Immature natural killer cell (primary cell): ENCODE measurements around the gene KLHL3. TPM values are rescaled to one million over a fixed set of nuclear protein-coding genes. Genes with fewer than 3 reads are reported as not detected.
"Not testable (repeated sequence)": the region's sequence is repeated elsewhere in the genome, so short reads cannot be mapped to it uniquely, and the experiment has no call there.

Source experiments
- DNase-seq, 3 donors: peaks; one replicate each; pipeline ENCODE4 v3.0.0; 2022; ENCODE audit warnings: mixed read lengths in 1 of 3
- H3K27ac Mint-ChIP-seq, 6 donors: one replicate each; pipeline ENCODE4 v1.8.0; 2020; ENCODE audit warnings: mixed read lengths in 6 of 6, mild to moderate bottlenecking in 5 of 6, inconsistent platforms in 4 of 6, moderate library complexity in 3 of 6
- H3K27me3 Mint-ChIP-seq, 3 donors: one replicate each; pipeline ENCODE4 v1.8.0; 2020 to 2021; ENCODE audit warnings: low read depth in 3 of 3, mild to moderate bottlenecking in 3 of 3, mixed read lengths in 3 of 3, moderate library complexity in 3 of 3, inconsistent platforms in 1 of 3
- H3K36me3 Mint-ChIP-seq, 3 donors: one replicate each; pipeline ENCODE4 v1.8.0; 2020; ENCODE audit warnings: mixed read lengths in 3 of 3, inconsistent platforms in 2 of 3, mild to moderate bottlenecking in 2 of 3
- H3K4me1 Mint-ChIP-seq, 2 donors: one replicate each; pipeline ENCODE4 v1.8.0; 2020; ENCODE audit warnings: inconsistent platforms in 2 of 2, mild to moderate bottlenecking in 2 of 2, mixed read lengths in 2 of 2, moderate library complexity in 1 of 2
- H3K4me3 Mint-ChIP-seq, 5 donors: one replicate each; pipeline ENCODE4 v1.8.0; 2020; ENCODE audit warnings: mild to moderate bottlenecking in 5 of 5, mixed read lengths in 5 of 5, inconsistent platforms in 3 of 5, moderate library complexity in 3 of 5
- H3K9me3 Mint-ChIP-seq, 6 donors: one replicate each; pipeline ENCODE4 v1.8.0; 2020; ENCODE audit warnings: mild to moderate bottlenecking in 6 of 6, mixed read lengths in 6 of 6, inconsistent platforms in 4 of 6, moderate library complexity in 3 of 6
- polyA plus RNA-seq, 3 donors: library from polyadenylated mRNA; unstranded; fragments of 300-500 nt; fragmentation: Illumina TruSeq; gene quantifications; one replicate each; pipeline ENCODE4 v1.2.3, GENCODE V29; 2021

Gene KLHL3
- polyA plus RNA-seq, 3 donors from 2014 or later: 1.2 to 3.4 TPM; not detected in 1

DNA sequence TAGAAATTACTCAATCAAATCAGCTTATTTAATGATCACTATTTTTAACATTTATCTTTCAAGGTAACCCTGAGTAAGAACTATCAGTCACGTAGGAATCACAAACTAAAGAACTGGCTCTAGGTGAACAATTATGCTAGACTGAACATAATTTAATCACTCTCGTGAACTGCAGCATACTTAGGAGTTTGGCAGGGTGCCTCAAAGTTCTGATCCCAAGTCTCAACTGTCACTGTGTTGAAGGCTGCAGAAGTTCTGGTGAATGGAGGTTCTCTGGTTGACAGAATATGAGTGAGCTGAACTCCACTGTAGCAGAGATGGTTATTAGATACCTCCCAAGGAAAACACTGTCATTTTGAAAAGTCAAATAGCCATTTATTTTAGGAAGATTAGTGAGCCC, 89.1 kb downstream of the KLHL3 start:
- H3K9me3 Mint-ChIP-seq: no peaks in the 10 kb centered on the region
- no peaks in the 10 kb centered on the region for H3K4me1 Mint-ChIP-seq
- no peak overlapping the region for H3K4me3 Mint-ChIP-seq
- no peak for DNase-seq
- H3K27ac Mint-ChIP-seq: no peak overlapping the region
- H3K36me3 Mint-ChIP-seq: peaks cover 0 to 18% (median 11%) of the 10 kb centered on the region in 3 donors
- peaks cover 0 to 3% (median 0%) of the 10 kb centered on the region in 3 donors for H3K27me3 Mint-ChIP-seq

DNA sequence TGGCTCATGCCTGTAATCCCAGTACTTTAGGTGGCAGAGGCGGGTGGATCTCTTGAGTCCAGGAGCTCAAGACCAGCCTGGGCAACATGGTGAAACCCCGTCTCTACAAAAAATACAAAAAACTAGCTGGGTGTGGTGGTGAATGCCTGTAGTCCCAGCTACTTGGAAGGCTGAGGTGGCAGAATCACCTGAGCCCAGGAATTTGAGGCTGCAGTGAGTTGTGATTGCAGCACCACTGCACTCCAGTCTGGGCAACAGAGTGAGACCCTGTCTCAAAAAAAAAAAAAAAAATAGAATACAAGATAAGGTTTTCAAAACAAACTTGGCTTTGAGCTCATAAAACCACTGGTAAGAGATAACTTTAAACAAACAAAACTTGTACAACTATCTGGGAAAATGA, 92.8 kb downstream of the KLHL3 start:
- DNase-seq, H3K36me3 Mint-ChIP-seq, H3K4me1 Mint-ChIP-seq, H3K9me3 Mint-ChIP-seq, H3K27me3 Mint-ChIP-seq, H3K27ac Mint-ChIP-seq, H3K4me3 Mint-ChIP-seq: not testable (repeated sequence)

DNA sequence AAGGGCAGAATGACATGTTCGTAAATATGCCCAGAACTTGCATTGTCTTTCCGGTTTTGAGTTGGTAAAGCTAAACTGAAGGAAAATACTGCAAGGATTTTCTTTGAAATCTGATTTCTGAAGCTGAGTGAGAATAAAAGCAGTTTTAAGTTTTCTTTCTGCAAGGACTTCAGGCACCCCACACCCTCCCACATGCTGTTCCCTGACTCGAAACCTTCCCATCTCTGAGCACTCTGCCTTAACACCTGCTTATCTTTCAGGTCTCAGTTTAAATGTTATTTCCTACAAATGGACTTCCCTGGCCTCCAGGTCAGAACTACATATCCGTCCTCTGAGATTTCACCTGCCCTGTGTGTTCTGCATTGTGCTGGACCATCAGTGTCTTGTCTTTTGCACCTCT, 93.8 kb downstream of the KLHL3 start:
- Mint-ChIP-seq H3K9me3 (no peaks in the 10 kb centered on the region), H3K36me3 (peaks cover 4 to 9% (median 6%) of the 10 kb centered on the region in 3 donors), H3K4me1 (no peaks in the 10 kb centered on the region), H3K27ac (no peak overlapping the region), H3K27me3 (peaks cover 0 to 2% (median 0%) of the 10 kb centered on the region in 3 donors), H3K4me3 (no peak overlapping the region)
- no peak for DNase-seq

DNA sequence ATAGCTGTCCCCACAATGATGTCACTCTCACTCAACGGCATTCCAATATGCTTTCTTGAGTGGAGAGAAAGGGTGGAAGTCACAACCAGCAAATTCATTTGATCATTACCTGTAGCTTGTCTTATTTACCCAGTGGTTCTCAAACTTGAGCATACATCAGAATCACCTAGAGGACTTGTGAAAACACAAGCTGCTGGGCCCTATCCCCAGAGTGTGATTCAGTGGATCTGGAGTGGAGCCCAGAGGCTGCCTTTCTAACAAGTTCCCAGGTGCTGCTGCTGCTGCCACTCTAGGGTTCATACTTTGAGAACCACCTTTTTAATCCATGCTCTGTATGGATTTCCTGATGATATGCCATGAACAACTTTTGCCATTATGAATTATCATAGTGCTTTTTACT, 94.7 kb downstream of the KLHL3 start:
- DNase-seq: no peak
- Mint-ChIP-seq H3K4me3 (no peak overlapping the region), H3K4me1 (no peaks in the 10 kb centered on the region), H3K27me3 (peaks cover 0 to 2% (median 0%) of the 10 kb centered on the region in 3 donors), H3K36me3 (peaks cover 4 to 14% (median 5%) of the 10 kb centered on the region in 3 donors), H3K27ac (peak overlapping the region in 1 of 6 donors; percentile 36), H3K9me3 (no peaks in the 10 kb centered on the region)

DNA sequence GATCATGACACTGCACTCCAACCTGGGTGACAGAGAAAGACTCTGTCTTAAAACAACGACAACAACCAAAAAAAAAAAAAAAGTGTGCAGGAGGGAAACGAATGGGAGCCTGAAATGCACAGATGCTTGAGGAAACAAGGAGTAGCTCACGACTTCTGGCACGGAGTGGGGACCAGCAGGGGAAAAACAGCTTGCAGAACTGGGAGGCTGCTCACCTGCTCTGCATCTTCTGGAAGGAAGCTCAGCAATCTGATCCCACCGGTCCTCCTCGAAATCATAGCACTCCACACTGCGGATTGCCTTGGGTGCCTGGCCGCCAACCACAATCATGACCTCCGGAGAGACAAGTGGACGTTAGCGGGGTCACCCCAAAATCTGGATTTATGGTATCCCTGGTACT, 96.2 kb downstream of the KLHL3 start:
- peaks cover 0 to 2% (median 0%) of the 10 kb centered on the region in 3 donors for H3K27me3 Mint-ChIP-seq
- no peaks in the 10 kb centered on the region for H3K9me3 Mint-ChIP-seq
- no peak overlapping the region for H3K27ac Mint-ChIP-seq
- peaks cover 0 to 10% (median 4%) of the 10 kb centered on the region in 3 donors for H3K36me3 Mint-ChIP-seq
- H3K4me1 Mint-ChIP-seq: no peaks in the 10 kb centered on the region
- no peak overlapping the region for H3K4me3 Mint-ChIP-seq
- no peak for DNase-seq

DNA sequence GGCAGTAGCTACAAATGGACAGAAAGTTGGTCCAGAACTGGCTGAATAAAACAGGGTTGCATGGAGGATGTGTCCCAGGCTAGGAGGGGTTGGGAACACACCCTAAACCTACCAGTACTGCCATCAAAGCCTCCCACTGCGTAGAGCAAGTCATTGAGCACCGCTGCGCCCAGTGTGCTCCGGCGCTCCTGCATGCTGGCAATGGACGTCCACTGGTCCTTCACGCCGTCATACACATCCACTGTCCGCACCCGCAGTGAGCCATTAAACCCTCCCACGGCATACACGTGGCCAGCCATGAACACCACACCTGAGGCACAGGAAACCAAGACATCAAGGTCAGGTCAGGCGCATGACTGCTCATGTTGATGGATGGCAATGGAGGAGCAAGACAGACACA, 97.0 kb downstream of the KLHL3 start:
- H3K4me1 Mint-ChIP-seq: no peaks in the 10 kb centered on the region
- DNase-seq: no peak
- H3K4me3 Mint-ChIP-seq: no peak overlapping the region
- no peaks in the 10 kb centered on the region for H3K9me3 Mint-ChIP-seq
- H3K36me3 Mint-ChIP-seq: peaks cover 0 to 10% (median 4%) of the 10 kb centered on the region in 3 donors
- peaks cover 0 to 2% (median 0%) of the 10 kb centered on the region in 3 donors for H3K27me3 Mint-ChIP-seq
- no peak overlapping the region for H3K27ac Mint-ChIP-seq

DNA sequence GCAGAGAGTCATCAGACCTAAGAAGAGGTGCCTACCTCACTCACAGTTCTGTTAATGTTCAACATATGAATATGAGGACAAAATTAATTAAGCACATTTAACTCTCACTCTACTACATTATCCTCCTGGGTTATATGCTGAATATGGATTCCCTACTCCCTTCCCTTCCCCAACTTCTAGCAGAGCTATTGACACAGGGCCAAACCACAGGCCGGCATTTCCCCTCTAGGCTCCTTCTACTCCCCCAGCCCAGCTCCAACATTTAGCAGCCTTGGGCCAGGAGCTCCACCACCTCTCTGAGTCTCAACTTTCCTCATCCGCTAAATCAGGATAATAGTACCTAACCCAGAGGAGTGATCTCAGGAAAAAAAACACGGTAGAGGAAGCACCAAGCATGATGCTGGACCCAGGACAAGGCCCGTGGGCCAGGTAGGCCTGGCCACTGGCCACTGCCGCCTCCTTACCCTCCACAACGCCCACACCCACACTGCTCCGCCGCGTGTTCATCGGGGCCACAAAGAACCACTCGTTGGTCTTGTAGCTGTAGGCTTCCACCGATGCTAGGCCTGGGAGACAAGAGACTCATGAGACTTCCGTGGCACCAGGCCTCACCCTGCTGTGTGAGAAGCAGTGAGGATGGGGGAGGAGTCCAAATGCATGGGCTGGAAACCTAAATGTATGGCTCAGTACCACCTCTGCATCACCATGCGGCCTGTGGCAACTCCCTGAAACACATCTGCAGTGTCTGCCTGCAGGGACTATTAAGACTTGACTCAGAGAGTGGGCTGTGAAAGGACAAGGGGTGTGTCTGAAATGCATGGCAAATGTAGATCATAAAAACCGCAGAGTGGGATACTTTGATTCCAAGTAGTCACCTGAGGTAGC, 98.8 kb downstream of the KLHL3 start:
- Mint-ChIP-seq H3K4me1 (no peaks in the 10 kb centered on the region), H3K27me3 (peaks cover 0 to 2% (median 0%) of the 10 kb centered on the region in 3 donors), H3K27ac (no peak overlapping the region), H3K4me3 (no peak overlapping the region), H3K9me3 (no peaks in the 10 kb centered on the region), H3K36me3 (peaks cover 4 to 10% (median 5%) of the 10 kb centered on the region in 3 donors)
- DNase-seq: no peak

DNA sequence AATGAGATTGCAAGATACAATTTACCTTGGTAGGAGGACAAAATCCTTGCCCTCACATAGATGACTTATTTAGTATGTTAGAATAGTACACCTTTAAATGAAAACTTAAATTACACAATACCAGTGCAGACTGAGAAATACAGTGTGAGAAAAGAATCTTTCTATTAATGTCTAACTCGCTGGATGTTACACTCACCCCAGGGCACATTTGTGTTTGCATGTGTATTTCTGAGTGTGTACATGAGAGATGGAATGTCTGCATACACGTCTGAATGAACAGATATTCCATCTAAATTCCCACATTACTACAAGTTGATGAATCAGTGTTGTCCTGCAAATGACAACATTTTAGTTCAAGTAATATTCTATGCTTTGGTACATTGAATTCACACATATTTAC, 99.8 kb downstream of the KLHL3 start:
- Mint-ChIP-seq H3K4me3 (no peak overlapping the region), H3K27ac (no peak overlapping the region), H3K27me3 (no peaks in the 10 kb centered on the region), H3K36me3 (peaks cover 4 to 10% (median 5%) of the 10 kb centered on the region in 3 donors), H3K9me3 (no peaks in the 10 kb centered on the region), H3K4me1 (no peaks in the 10 kb centered on the region)
- no peak for DNase-seq

DNA sequence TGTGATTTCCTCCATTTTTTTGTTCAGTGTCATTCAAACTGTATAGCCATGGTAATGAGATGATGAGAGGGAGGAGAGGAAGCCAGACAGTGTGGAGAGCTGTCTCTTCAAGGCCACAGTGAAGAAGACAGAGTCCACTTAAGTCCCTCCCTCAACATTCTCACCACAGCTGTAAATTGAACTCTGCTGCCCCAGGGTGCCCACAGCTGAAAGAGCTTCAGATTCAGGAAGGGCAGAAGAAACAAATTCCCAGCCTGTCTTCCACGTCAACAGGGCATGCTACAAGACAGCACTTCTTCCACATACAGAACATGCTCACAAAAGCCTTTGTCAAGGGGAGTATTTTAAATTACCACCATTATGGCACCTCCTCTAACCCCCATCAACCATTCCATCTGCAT, 100.4 kb downstream of the KLHL3 start:
- Mint-ChIP-seq H3K4me3 (no peak overlapping the region), H3K4me1 (no peaks in the 10 kb centered on the region), H3K36me3 (peaks cover 4 to 10% (median 5%) of the 10 kb centered on the region in 3 donors), H3K9me3 (no peaks in the 10 kb centered on the region), H3K27ac (no peak overlapping the region), H3K27me3 (no peaks in the 10 kb centered on the region)
- DNase-seq: no peak

DNA sequence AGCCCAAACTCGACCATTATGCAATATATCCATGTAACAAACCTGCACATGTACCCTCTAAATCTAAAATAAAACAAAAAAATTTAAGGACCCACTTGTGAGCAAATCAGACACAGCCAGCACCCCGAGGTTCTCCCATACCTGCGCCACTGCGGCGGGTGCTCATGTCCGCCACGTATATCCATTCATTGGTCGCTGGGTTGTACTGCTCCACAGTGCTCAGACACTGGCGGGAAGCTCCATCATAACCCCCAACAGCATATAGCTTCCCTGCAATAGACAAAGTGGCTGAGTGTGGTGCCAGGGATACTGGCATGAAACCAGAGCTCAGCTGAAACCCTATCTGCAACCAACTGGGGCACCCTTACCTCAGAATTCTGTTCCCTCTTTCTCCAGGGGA, 102.0 kb downstream of the KLHL3 start:
- H3K4me3 Mint-ChIP-seq: no peak overlapping the region
- no peaks in the 10 kb centered on the region for H3K27me3 Mint-ChIP-seq
- H3K9me3 Mint-ChIP-seq: no peaks in the 10 kb centered on the region
- no peak for DNase-seq
- H3K4me1 Mint-ChIP-seq: no peaks in the 10 kb centered on the region
- no peak overlapping the region for H3K27ac Mint-ChIP-seq
- H3K36me3 Mint-ChIP-seq: peaks cover 4 to 9% (median 5%) of the 10 kb centered on the region in 3 donors

DNA sequence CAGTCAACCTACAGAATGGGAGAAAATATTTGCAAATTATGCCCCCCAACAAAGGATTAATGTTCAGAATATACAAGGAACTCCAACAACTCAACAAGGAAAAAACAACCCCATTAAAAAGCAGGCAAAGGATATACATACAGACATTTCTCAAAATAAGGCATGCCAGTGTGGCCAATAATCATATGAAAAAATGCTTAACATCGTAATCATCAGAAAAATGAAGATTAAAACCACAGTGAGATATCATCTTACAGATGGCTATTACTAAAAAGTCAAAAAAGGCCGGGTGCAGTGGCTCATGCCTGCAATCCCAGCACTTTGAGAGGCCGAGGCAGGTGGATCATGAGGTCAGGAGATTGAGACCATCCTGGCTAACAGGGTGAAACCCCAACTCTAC, 103.2 kb downstream of the KLHL3 start:
- Mint-ChIP-seq H3K27ac (no peak overlapping the region), H3K4me3 (no peak overlapping the region), H3K27me3 (no peaks in the 10 kb centered on the region), H3K9me3 (no peaks in the 10 kb centered on the region), H3K4me1 (no peaks in the 10 kb centered on the region), H3K36me3 (peaks cover under 1 to 7% (median 5%) of the 10 kb centered on the region in 3 donors)
- DNase-seq: no peak

DNA sequence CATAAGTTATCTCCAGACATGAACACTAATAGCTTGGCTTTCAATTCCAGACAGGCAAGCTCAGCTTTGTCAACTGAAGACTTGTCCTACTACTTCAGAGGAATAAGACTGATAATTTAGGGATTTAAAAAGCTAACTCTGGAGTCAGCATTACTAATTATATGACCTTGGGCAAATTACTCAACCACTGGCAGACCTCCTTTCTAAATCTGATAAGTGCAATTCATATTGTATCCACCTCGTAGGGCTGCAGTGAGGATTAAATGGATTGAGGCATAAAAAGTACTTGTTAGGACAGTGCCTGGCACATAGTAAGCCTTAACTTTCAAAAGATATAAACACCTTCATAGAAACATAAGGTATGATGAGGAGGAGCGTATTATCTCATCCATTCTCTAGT, 104.4 kb downstream of the KLHL3 start:
- Mint-ChIP-seq H3K27ac (no peak overlapping the region), H3K4me3 (no peak overlapping the region), H3K36me3 (peaks cover 0 to 5% (median 2%) of the 10 kb centered on the region in 3 donors), H3K27me3 (no peaks in the 10 kb centered on the region), H3K9me3 (no peaks in the 10 kb centered on the region), H3K4me1 (no peaks in the 10 kb centered on the region)
- no peak for DNase-seq

DNA sequence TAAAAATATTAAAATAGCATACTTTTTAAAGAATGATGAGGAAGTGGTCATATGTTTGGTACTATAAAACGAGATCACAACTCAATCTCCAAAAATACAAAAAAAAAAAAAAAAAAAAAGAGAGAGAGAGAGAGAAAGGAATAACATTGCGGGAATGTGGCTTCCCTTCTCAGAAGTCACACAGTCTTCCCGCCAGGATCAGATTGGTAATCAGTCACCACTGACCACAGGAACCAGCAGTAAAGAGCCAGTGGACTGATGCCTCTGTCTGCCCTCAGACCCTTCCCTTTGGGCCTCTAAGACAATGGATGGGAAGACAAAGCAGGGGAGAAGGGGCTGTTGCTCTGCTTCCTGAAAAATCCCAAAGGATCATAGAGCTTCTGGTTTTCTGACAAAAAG, 104.9 kb downstream of the KLHL3 start:
- H3K4me1 Mint-ChIP-seq: no peaks in the 10 kb centered on the region
- no peak for DNase-seq
- H3K36me3 Mint-ChIP-seq: peaks cover 0 to 5% (median 0%) of the 10 kb centered on the region in 3 donors
- no peaks in the 10 kb centered on the region for H3K27me3 Mint-ChIP-seq
- H3K4me3 Mint-ChIP-seq: no peak overlapping the region
- H3K27ac Mint-ChIP-seq: no peak overlapping the region
- H3K9me3 Mint-ChIP-seq: no peaks in the 10 kb centered on the region

DNA sequence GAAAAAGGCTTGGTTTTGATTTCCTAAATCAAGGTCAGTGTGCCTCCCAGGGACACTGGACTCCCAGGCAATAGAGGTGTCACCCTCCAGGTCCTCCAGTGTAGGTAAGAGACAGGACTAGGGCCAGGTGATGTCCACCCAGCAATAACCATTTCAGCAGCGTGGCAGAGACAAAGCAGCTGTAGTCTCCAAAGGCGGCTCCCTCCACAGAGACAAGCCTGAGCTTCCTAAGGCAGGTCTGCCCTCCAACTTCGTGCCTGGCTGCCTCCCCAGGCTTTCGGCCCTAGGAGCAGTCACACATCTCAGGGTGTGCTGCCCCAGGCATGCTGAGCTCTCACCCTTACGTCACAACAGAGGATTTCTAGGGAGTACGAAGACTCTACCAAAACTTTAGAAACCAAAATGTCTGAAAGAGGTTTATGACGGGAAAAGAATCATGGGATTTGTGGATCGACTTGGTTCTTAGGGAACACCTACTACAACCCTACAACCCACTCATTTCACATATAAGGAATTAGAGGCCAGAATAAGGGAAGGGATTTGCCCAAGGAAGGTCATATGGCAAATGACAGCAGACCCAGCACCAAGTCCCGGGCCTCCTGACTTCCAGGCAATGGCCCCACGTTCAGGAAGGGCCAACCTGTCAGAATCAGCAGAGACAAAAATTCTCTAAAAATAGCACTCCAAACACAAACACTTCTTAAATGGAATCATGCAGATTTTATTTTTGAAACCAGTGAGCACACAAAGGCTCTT, 105.5 kb downstream of the KLHL3 start:
- peaks cover 0 to 5% (median 0%) of the 10 kb centered on the region in 3 donors for H3K36me3 Mint-ChIP-seq
- no peaks in the 10 kb centered on the region for H3K4me1 Mint-ChIP-seq
- no peak overlapping the region for H3K4me3 Mint-ChIP-seq
- H3K27me3 Mint-ChIP-seq: no peaks in the 10 kb centered on the region
- no peak overlapping the region for H3K27ac Mint-ChIP-seq
- DNase-seq: no peak
- no peaks in the 10 kb centered on the region for H3K9me3 Mint-ChIP-seq
